ENCODE results near the gene MYO10. TPM values are rescaled to one million over a fixed set of nuclear protein-coding genes. Genes with fewer than 3 reads are reported as not detected.

MYO10 gene
- total RNA-seq, 2 experiments from 2014 or later, result 0.03 to 1.7 TPM

DNA sequence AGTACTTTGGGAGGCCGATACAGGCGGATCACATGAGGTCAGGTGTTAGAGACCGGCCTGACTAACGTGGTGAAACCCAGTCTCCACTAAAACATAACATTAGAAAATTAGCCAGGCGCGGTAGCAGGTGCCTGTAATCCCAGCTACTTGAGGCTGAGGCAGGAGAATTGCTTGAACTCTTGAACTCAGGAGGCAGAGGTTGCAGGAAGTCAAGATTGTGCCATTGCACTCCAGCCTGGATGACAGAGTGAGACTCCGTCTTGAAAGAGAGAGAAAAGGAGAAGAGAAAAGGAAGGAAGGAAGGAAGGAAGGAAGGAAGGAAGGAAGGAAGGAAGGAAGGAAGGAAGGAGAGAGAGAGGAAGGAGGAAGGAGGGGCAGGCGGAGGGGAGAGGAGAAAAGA, 45.1 kb downstream of the MYO10 start:
- Histone ChIP-seq H3K9me2 (ENCODE audit: insufficient read depth, low read length) (no peaks in the 10 kb centered on the region), H2AFZ (ENCODE audit: low read length) (no peak overlapping the region), H3K4me2 (ENCODE audit: low read length) (no peak overlapping the region), H3K4me3 (ENCODE audit: low read depth, low read length, poor library complexity, severe bottlenecking) (no peak overlapping the region), H3K9me3 (ENCODE audit: low read length) (no peaks in the 10 kb centered on the region), H4K20me1 (ENCODE audit: insufficient read depth, low read length) (no peaks in the 10 kb centered on the region), H3K79me2 (ENCODE audit: insufficient read depth, low read depth, low read length) (no peaks in the 10 kb centered on the region), H3K36me3 (ENCODE audit: insufficient read depth, low read length) (no peaks in the 10 kb centered on the region), H3K27ac (ENCODE audit: low read depth, low read length, poor library complexity, severe bottlenecking) (no peak overlapping the region), H3K4me1 (ENCODE audit: insufficient read depth, low read length, poor library complexity, severe bottlenecking) (no peaks in the 10 kb centered on the region)
- DNase-seq (ENCODE audit: low spot score), result no peak
- no TSS peak for BruUV-seq (replicated peaks)
- ChIA-PET POLR2A (no interaction called here), CTCF (ENCODE audit: unreplicated experiment) (no interaction called here)
- TF ChIP-seq, protein P1, sequence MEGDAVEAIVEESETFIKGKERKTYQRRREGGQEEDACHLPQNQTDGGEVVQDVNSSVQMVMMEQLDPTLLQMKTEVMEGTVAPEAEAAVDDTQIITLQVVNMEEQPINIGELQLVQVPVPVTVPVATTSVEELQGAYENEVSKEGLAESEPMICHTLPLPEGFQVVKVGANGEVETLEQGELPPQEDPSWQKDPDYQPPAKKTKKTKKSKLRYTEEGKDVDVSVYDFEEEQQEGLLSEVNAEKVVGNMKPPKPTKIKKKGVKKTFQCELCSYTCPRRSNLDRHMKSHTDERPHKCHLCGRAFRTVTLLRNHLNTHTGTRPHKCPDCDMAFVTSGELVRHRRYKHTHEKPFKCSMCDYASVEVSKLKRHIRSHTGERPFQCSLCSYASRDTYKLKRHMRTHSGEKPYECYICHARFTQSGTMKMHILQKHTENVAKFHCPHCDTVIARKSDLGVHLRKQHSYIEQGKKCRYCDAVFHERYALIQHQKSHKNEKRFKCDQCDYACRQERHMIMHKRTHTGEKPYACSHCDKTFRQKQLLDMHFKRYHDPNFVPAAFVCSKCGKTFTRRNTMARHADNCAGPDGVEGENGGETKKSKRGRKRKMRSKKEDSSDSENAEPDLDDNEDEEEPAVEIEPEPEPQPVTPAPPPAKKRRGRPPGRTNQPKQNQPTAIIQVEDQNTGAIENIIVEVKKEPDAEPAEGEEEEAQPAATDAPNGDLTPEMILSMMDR (conservative IDR thresholded peaks at IDR 0.05; ENCODE audit: low read length), result no peak
- no peak for TF ChIP-seq EZH2phosphoT487 (IDR thresholded peaks at IDR 0.05; ENCODE audit: borderline replicate concordance, low read depth, low read length)
- intact Hi-C loops (cut with micrococcal nuclease; ENCODE audit: unreplicated experiment), result no loop called here

DNA sequence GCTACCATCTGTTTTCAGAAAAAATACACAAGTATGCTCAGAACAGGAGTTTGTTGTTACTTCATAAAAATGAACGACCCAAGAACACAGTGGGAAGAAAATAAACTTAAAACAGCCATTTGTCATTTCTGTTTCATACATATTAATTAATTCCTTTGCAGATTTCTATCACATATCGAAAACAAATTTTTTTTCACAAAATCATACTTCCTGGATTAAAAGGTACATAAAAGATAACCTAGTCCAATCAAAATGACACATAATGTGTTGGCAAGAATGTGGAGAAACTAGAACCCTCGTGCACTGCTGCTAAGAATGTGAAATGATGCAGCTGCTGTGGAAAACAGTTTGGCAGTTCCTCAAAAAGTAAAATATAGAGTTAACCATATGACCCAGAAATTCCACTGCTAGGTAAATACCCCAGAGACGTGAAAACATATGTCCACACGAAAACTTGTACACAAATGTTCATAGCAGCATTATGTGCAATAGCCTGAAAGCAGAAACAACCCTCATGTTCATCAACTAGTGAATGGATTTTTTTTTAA, 46.0 kb downstream of the MYO10 start:
- H3K79me2 ChIP-seq (ENCODE audit: insufficient read depth, low read depth, low read length), result no peaks in the 10 kb centered on the region
- BruUV-seq (replicated peaks), result no TSS peak
- TF ChIP-seq, protein P1 (conservative IDR thresholded peaks at IDR 0.05; ENCODE audit: low read length), result no peak
- TF ChIP-seq EZH2phosphoT487 (IDR thresholded peaks at IDR 0.05; ENCODE audit: borderline replicate concordance, low read depth, low read length), result no peak
- no peak overlapping the region for H3K4me2 ChIP-seq (ENCODE audit: low read length)
- ChIA-PET CTCF (ENCODE audit: unreplicated experiment) (no interaction called here), POLR2A (no interaction called here)
- H4K20me1 ChIP-seq (ENCODE audit: insufficient read depth, low read length), result no peaks in the 10 kb centered on the region
- DNase-seq (ENCODE audit: low spot score), result no peak
- no peak overlapping the region for H2AFZ ChIP-seq (ENCODE audit: low read length)
- no peaks in the 10 kb centered on the region for H3K9me2 ChIP-seq (ENCODE audit: insufficient read depth, low read length)
- no peaks in the 10 kb centered on the region for H3K4me1 ChIP-seq (ENCODE audit: insufficient read depth, low read length, poor library complexity, severe bottlenecking)
- H3K4me3 ChIP-seq (ENCODE audit: low read depth, low read length, poor library complexity, severe bottlenecking), result no peak overlapping the region
- no peak overlapping the region for H3K27ac ChIP-seq (ENCODE audit: low read depth, low read length, poor library complexity, severe bottlenecking)
- H3K36me3 ChIP-seq (ENCODE audit: insufficient read depth, low read length), result no peaks in the 10 kb centered on the region
- intact Hi-C loops (cut with micrococcal nuclease; ENCODE audit: unreplicated experiment), result no loop called here
- H3K9me3 ChIP-seq (ENCODE audit: low read length), result no peaks in the 10 kb centered on the region

DNA sequence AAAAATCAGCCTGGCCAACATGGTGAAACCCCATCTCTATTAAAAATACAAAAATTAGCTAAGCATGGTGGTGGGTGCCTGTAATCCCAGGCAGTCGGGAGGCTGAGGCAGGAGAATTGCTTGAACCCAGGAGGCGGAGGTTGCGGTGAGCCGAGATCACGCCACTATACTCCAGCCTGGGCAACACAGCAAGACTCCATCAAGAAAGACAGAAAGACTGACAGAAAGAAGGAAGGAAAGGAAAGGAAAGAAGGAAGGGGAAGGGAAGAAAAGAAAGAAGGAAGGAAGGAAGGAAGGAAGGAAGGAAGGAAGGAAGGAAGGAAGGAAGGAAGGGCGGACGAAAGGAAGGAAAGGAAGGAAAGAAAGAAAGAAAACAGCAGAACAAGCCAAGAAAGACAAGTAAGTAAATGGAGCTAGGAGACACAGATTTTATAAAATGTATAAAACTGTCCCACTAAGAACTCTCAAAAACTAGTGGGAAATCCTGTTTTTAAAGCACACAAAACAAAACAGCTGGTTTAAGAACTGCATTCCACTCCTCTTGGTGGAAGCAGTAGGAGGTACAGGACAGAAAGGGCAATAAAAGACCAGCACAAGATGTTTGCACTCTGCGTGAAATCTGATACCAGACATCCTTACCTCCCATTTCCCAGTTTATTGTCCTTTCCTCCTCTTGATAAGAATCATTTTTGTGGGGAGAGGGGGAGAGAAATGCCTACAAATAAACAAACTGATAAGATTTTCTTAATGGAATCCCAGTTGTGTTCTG, 46.7 kb downstream of the MYO10 start:
- H3K9me3 ChIP-seq (ENCODE audit: low read length), result no peaks in the 10 kb centered on the region
- no peak overlapping the region for H3K4me2 ChIP-seq (ENCODE audit: low read length)
- POLR2A ChIA-PET, result interaction anchor here (0.6 kb wide), 1 partner anchor 10 kb away, joined by 3 read pairs; no protein-coding TSS in a partner anchor
- H3K36me3 ChIP-seq (ENCODE audit: insufficient read depth, low read length), result no peaks in the 10 kb centered on the region
- no peak overlapping the region for H2AFZ ChIP-seq (ENCODE audit: low read length)
- no peaks in the 10 kb centered on the region for H3K79me2 ChIP-seq (ENCODE audit: insufficient read depth, low read depth, low read length)
- CTCF ChIA-PET (ENCODE audit: unreplicated experiment), result no interaction called here
- H3K4me3 ChIP-seq (ENCODE audit: low read depth, low read length, poor library complexity, severe bottlenecking), result no peak overlapping the region
- intact Hi-C loops (cut with micrococcal nuclease; ENCODE audit: unreplicated experiment), result no loop called here
- H3K4me1 ChIP-seq (ENCODE audit: insufficient read depth, low read length, poor library complexity, severe bottlenecking), result no peaks in the 10 kb centered on the region
- BruUV-seq (replicated peaks), result no TSS peak
- no peak for DNase-seq (ENCODE audit: low spot score)
- TF ChIP-seq EZH2phosphoT487 (IDR thresholded peaks at IDR 0.05; ENCODE audit: borderline replicate concordance, low read depth, low read length), result no peak
- TF ChIP-seq, protein P1 (conservative IDR thresholded peaks at IDR 0.05; ENCODE audit: low read length), result no peak
- H3K9me2 ChIP-seq (ENCODE audit: insufficient read depth, low read length), result no peaks in the 10 kb centered on the region
- H3K27ac ChIP-seq (ENCODE audit: low read depth, low read length, poor library complexity, severe bottlenecking), result no peak overlapping the region
- no peaks in the 10 kb centered on the region for H4K20me1 ChIP-seq (ENCODE audit: insufficient read depth, low read length)

Measured in OCI-LY7 (cell line).